NCI-H187 treated with DMSO at 0.1 percent for 48 hours (cell line): ENCODE measurements around the gene MXRA8.

Experiments
- DNase-seq: peaks from one replicate; lab custom pipeline; 2025; lab: John Stamatoyannopoulos, UW

The MXRA8 gene

GRCh38 chr1:1334835-1335234 is 23.5 kb downstream of the MXRA8 start:
- DNase-seq: no peak

DNA sequence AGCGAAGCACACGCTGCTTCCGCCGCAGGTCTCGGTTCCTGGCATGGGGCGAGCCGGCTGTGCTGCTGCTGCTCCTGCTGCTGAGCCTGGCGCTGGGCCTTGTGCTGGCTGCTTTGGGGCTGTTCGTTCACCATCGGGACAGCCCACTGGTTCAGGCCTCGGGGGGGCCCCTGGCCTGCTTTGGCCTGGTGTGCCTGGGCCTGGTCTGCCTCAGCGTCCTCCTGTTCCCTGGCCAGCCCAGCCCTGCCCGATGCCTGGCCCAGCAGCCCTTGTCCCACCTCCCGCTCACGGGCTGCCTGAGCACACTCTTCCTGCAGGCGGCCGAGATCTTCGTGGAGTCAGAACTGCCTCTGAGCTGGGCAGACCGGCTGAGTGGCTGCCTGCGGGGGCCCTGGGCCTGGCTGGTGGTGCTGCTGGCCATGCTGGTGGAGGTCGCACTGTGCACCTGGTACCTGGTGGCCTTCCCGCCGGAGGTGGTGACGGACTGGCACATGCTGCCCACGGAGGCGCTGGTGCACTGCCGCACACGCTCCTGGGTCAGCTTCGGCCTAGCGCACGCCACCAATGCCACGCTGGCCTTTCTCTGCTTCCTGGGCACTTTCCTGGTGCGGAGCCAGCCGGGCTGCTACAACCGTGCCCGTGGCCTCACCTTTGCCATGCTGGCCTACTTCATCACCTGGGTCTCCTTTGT is 24.7 kb downstream of the MXRA8 start:
- no peak for DNase-seq

- DNase-seq: no peak
These were observed 25.4 kb downstream of the MXRA8 start for GRCh38 chr1:1332774-1333480.

- no peak for DNase-seq
These were observed 26.2 kb downstream of the MXRA8 start for GRCh38 chr1:1332031-1332755.

DNA sequence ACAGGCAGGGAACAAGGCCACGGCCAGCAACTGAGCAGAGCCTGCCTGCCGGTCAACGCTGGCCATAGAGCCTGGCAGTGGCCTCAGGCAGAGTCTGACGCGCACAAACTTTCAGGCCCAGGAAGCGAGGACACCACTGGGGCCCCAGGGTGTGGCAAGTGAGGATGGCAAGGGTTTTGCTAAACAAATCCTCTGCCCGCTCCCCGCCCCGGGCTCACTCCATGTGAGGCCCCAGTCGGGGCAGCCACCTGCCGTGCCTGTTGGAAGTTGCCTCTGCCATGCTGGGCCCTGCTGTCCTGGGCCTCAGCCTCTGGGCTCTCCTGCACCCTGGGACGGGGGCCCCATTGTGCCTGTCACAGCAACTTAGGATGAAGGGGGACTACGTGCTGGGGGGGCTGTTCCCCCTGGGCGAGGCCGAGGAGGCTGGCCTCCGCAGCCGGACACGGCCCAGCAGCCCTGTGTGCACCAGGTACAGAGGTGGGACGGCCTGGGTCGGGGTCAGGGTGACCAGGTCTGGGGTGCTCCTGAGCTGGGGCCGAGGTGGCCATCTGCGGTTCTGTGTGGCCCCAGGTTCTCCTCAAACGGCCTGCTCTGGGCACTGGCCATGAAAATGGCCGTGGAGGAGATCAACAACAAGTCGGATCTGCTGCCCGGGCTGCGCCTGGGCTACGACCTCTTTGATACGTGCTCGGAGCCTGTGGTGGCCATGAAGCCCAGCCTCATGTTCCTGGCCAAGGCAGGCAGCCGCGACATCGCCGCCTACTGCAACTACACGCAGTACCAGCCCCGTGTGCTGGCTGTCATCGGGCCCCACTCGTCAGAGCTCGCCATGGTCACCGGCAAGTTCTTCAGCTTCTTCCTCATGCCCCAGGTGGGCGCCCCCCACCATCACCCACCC is 27.0 kb downstream of the MXRA8 start, which contains the start of gene TAS1R3:
Gene TAS1R3 (plus strand): TSS at position 213 of the 898 bp plus-strand sequence. CDS start 66 bp downstream, at position 279.
- no peak for DNase-seq

- no peak for DNase-seq
These were observed 27.8 kb downstream of the MXRA8 start for GRCh38 chr1:1330366-1331067.

DNA sequence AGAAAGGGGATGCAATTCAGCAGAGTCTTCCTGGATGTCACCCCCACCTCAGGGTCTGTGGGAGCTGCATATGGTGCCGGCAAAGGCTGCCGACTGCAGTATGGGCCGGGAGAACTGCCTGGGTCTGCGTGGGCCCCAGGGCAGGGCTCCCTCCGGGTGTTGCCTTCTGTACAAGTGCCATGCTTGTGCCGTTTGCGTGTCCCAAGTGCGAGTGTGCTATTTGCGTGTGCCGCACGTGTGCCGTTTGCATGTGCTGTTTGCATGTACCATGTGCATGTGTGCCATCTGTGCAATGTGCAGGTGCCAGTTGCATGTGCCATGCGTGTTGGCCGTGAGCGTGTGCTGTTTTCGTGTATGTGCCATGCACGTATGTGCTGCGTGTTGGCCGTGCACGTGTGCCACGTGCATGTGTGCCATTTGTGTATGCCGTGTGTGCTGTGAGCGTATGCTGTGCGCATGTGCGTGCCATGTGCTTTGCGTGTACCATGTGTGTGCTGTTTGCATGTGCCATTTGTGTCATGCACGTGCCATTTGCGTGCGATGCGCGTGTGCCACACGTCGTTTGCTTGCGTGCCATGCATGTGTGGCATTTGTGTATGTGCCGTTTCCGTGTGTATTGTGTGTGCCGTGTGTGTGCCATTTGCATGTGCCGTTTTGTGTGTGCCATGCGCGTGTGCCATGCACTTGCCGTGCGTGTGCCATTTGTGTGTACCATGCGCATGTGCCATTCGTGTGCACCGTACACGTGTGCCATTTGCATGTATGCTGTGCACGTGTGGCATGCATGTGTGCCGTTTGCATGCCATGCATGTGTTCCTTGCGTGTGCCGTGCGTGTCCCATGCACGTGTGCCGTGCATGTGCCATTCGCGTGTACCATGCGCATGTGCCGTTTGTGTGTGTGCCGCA is 28.8 kb downstream of the MXRA8 start:
- DNase-seq: no peak

DNA sequence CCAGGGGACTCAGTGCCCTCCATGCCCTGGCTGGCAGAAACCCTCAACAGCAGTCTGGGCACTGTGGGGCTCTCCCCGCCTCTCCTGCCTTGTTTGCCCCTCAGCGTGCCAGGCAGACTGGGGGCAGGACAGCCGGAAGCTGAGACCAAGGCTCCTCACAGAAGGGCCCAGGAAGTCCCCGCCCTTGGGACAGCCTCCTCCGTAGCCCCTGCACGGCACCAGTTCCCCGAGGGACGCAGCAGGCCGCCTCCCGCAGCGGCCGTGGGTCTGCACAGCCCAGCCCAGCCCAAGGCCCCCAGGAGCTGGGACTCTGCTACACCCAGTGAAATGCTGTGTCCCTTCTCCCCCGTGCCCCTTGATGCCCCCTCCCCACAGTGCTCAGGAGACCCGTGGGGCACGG is 30.1 kb downstream of the MXRA8 start:
- DNase-seq: no peak

- DNase-seq: no peak
These were observed 31.1 kb downstream of the MXRA8 start for GRCh38 chr1:1327291-1327690.

GRCh38 chr1:1326075-1326605 is 32.2 kb downstream of the MXRA8 start:
- no peak for DNase-seq

DNA sequence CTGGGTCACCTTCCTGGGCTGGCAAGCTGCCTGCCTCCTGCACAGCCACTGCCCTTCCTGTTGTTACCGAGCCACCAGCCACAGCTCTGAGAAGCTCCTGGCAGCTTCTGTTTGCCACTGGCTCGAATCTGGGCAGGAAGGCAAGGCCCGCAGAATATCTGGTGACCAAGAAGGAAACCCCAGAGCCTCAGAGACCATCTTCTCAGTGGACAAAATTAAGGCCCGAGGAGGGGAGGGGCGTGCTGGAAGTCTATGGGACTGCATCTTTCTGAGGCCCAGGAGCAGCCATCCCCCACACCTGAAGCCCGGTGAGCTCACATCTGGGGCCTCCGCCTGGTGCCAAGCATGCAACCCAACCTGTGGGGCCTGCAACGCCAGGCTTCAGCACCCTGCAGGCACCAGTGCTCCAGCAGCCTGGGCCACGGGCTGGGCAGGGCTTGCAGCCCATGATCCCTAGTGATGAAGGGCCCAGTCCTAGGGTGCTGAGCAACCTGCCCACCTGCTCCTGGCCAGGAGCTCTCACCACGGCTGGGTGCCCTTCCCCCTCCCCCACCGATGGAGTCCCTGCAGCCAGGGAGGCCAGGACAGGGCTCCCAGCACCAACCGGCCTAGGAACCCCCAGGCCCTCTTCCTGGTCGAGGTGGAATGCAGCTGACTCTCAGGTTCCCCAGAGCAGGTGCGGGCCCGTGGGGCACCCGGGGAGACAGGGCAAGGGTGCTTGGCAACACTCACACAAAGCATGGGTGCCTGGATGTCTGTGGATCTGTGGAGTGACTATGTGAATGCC is 32.9 kb downstream of the MXRA8 start:
- no peak for DNase-seq

- DNase-seq: no peak
These were observed 33.6 kb downstream of the MXRA8 start, which contains the start of the genes CPTP and INTS11 for GRCh38 chr1:1324524-1325287. Gene CPTP (plus strand): TSS chr1:1324802. CDS start chr1:1326911, 2,109 bp downstream. Gene INTS11 (minus strand): TSS chr1:1324660. CDS start chr1:1324608, 52 bp downstream.

DNA sequence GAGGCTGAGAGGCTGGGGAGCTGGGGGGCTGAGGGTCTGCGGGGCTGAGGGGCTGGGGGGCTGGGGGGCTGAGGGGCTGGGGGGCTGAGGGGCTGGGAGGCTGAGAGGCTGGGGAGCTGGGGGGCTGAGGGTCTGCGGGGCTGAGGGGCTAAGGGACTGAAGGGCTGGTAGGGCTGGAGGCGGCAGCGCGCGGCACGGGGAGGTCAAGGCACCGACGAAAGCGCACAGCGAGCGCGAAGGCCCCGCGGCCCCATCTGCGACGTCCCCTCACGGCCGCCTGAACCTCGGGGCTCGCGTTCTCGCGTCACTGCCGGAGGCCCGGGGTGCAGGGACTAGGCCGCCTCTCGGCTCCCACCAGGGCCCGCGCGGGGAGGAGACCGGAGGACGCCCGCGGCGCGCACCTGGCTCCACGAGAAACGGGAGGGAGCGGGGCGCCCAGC is 34.3 kb downstream of the MXRA8 start:
- no peak for DNase-seq

DNA sequence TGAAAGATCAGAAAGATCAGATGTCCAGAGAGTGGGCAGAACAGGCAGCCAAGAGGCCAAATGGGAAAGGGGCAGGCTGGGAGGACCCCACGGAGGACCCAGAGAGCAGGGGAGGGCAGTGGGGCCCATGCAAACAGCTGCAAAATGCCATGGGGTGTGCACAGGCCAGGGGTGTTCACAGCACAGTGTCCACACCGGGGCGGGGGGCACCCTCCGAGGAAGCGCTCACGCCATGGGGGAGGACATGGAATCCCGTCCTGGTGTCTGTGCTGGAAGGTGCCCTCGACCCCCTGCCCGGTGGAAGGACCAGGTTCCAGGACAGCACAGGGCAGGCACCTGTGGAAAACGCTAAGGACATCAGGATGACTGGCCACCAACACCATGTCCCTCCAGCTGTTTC is 35.4 kb downstream of the MXRA8 start:
- no peak for DNase-seq

DNA sequence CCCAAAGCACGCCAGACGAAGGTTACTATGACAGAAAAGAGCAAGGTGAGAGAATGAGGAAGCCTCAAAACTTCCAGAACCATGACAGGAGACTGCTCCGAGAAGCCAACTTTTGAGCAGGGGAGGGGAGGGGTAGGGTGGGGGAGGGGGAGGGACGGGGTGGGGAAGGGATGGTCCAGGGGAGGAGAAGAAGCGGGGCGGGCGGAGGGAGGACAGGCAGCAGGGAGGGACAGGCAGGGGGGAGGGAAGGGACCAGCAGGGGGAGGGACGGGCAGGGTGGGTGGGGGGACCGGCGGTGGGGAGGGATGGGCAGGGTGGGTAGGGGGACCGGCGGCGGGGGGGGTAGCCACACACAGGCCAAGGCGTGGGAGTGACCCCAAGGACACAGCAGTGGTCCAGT is 35.9 kb downstream of the MXRA8 start:
- DNase-seq: no peak

- DNase-seq: no peak
These were observed 36.9 kb downstream of the MXRA8 start for GRCh38 chr1:1321477-1321876.

DNA sequence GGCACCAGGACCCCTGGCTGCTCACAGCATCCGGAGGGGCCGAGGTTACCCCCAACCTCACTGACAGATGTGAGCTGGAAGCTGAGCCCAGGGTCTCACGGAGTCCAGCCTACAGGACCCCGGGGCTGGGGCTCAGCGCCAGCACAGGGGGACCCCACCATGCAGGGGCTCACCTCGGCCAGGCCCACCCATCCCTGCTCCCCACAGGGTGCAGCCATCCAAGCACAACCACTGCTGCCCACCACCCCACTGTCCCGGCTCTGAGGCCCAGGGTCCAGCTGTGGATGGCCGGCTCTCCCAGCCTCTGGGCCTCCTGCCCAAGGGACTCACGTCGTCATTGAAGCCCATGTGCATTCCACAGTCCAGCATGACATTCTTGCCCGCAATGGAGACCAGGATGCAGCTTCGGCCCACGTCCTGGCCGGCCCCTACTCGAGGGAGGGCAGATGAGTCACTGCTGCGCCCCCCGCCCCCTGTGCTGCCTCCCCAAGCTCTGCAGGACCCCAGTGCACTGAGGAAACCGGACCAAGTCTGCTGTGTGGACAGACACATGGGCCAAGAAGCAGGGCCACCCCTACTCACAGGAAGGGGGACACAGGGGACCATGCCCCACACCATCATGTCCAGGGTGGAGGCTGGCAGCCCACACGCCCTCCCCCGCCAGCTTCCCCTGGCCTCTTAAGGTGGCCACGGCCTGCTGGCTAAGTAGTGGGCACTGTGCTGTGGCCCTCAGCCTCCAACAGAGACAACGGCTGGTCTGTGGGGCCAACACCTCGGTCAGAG is 37.5 kb downstream of the MXRA8 start:
- DNase-seq: no peak

GRCh38 chr1:1319646-1319941 is 38.8 kb downstream of the MXRA8 start:
- DNase-seq: no peak
